Cardiac fibroblast (primary cell): Measurements from ENCODE around the gene HOXA7.

Experiments used
- DNase-seq, 2 donors: peaks; one replicate each; pipeline versions ENCODE4 v3.0.0 to v3.0.0-alpha.2; 2010; ENCODE audit warnings: low read depth in 2 of 2
- H3K4me3 ChIP-seq, 2 donors: replicated peaks in 1 of 2; 1 replicate in 1 of 2; 2 replicates in 1 of 2; pipeline ENCODE4 v1.5.1; 2011; ENCODE audit warnings: low read depth in 2 of 2, low read length in 2 of 2, mild to moderate bottlenecking in 2 of 2, moderate library complexity in 1 of 2
- TF ChIP-seq, protein P1 (sequence below): IDR thresholded peaks from one replicate; pipeline ENCODE4 v1.5.1; 2011; ENCODE audit warnings: low read depth, mild to moderate bottlenecking, low read length, inconsistent platforms

HOXA7 gene

DNA sequence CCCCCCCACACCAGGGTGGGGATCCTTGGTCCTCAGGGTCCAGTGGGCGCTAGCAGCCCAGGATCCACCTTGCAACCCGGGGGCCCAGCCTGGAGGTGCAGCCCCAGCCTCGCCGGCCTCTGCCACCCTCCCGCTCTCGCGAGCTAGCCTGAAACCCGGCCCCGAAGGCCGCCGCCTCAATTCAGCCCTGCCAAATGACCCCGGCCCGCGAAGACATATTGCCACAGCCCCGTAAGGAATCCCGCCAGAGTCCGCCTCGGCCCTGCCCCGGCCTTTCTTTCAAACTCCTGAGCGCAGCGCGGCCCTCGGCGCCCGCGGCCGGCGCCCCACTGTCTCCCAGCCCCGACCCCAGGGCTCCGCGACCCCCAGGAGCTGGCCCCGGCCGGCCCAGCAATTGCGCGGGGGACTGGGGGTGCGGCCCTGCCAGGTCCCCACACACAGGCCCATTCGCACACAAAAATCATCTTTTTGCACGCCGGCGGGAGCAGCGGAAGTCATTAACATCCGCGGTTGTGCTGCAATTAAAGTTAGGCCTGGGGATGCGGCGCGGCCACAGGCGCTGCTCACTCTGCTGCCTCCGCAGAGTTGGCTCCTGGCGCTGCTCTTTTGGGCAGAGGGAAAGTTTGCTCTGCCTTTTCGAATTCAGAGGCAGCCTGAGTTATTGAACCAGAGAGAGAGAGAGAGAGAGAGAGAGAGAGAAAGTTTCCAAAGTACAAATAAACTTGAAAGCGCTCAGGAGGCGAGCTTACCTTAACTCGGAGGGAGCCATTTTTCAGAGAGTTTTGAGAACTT lies 16.9 kb downstream of the HOXA7 start:
- no peak overlapping the region for H3K4me3 ChIP-seq
- TF ChIP-seq, protein P1, sequence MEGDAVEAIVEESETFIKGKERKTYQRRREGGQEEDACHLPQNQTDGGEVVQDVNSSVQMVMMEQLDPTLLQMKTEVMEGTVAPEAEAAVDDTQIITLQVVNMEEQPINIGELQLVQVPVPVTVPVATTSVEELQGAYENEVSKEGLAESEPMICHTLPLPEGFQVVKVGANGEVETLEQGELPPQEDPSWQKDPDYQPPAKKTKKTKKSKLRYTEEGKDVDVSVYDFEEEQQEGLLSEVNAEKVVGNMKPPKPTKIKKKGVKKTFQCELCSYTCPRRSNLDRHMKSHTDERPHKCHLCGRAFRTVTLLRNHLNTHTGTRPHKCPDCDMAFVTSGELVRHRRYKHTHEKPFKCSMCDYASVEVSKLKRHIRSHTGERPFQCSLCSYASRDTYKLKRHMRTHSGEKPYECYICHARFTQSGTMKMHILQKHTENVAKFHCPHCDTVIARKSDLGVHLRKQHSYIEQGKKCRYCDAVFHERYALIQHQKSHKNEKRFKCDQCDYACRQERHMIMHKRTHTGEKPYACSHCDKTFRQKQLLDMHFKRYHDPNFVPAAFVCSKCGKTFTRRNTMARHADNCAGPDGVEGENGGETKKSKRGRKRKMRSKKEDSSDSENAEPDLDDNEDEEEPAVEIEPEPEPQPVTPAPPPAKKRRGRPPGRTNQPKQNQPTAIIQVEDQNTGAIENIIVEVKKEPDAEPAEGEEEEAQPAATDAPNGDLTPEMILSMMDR, result no peak
- no peak for DNase-seq

DNA sequence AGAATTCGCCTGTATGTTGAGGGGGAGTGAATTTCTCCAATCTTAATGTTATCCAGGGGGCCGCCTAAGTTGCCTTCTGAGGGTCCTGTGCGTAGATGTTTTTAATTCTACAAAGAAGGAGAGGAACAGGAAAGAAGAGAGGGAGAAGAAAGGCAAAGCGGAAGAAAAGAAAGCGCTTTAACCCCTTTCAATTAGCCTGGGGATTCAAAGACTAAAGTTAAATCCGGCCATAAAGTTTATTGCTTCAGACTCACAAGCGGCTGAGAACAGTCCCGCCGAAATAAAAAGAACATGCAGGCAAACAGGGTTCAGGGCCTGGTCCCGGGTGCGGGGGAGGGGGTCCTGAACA lies 17.5 kb downstream of the HOXA7 start:
- DNase-seq, result no peak
- H3K4me3 ChIP-seq, result no peak overlapping the region
- TF ChIP-seq, protein P1, result no peak

DNA sequence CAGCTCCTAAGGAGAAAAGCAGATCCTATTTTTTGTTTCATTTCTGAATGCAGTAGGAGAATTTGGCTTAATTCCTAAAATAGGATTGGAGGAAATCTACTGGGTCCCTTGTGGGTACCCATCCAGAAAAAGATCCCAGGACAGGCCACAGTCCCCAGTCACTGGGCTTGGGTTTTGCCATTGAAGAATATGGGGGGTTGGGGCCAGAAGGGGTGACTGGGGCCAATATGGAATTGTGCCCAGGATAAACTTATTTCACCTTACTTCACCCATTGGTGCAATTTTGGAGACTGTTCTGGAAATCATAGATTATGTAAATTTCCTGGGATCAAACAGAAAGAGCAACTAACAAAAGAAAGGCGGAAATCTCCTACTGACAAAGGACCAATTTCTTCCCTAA lies 18.0 kb downstream of the HOXA7 start:
- TF ChIP-seq, protein P1, result no peak
- DNase-seq, result no peak
- H3K4me3 ChIP-seq, result no peak overlapping the region

DNA sequence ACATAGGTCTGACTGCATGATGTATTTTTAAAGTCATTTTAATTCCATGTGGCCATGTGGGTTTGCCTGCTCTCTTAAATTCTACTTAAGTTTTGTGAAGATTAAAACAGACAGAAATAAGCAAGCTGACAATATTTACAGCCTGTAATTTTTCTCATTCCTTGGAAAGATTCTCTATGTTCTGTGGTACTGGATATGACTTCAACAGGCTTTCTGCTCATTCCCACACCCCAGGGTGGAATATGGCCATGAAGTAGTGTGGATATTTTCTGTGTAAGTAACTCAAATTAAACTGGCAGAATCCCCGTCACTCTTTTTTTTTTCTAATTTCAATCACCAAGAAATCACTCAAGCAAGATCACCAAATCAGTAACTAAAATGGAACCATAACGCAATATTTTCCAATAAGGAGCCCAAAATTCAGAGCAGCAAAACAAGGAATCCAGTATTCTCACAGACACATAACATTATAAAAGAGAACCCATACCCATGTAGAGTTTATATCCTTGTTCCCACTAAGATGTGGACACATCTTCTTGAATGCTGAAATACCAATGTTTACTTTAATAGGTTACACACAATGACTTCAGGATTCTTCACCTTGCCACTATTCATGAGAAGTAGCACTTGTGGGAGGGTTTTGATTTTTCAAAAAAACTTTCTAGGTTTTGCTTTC lies 18.7 kb downstream of the HOXA7 start:
- no peak overlapping the region for H3K4me3 ChIP-seq
- no peak for DNase-seq

DNA sequence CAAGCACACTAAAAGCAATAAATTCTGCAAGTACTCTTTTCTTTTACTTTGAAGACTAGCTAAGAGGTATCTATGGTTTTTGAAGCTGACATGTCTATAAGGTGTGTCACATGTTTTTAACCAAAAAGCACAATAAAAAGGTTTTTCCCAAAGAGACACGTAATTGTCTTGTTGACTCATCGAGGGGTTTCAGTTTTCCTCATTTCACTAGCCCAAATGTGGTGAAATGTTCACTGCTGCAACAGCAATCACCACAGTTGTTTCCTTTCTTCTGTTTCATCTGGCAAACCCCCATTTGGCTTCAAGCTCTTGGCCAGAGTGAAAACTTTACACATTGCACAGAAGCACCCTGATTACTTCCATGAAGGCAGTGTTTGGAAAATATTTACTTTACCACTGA lies 22.1 kb downstream of the HOXA7 start:
- H3K4me3 ChIP-seq, result no peak overlapping the region
- DNase-seq, result peak; percentile 52 to 64
- TF ChIP-seq, protein P1, result no peak

More for the DNA sequence above, 18.7 kb downstream of the HOXA7 start:
- TF ChIP-seq, protein P1, result no peak

DNA sequence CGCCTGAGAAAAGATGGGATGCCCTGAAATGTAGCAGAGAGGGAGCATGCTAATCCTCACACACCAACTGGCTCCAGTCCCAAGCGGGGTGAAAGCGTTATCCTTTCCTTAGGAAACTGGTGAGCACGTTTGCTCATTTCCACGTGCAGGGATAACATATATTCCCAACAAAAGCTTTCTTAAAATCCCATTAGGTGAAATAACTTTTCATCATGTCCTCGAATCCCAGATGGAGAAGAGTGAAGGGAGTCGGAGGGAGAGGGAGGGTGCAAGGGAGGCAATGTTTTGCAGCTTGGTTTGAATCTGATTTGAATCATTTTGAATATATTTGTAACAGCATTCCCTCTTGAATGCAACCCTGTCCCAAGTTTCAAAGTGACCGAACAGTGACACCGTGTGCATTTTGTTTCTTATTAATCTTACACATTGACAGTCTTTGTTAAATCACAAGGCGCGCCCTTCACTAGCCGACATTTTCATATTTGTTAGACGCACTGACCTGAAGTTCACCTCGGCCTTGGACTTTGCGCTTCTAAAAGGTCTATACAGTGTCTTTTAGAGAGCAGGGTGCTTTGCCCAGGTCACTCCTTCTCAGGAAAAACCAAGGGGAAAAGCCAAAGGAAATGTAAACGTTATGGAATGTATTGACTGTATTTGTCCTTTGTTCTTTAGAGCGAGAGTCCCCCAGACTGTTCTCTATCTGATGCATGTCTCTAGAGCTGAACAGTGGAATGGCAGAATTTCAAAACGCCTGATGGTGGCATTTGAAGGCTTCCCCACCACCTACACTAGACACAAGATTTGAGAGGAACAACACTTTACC lies 22.9 kb downstream of the HOXA7 start:
- H3K4me3 ChIP-seq, result no peak overlapping the region
- DNase-seq, result no peak
- TF ChIP-seq, protein P1, result no peak
